Urinary bladder (tissue), 4 donors: Measurements from ENCODE around the gene KRTAP12-2. TPM values are rescaled to one million over a fixed set of nuclear protein-coding genes. Genes with fewer than 3 reads are reported as not detected.

Source experiments
- DNase-seq: peaks from one replicate; pipeline ENCODE4 v3.0.0-alpha.2; 2015; ENCODE audit errors: extremely low spot score
- H3K27ac ChIP-seq: one replicate; pipeline ENCODE4 v1.5.1; 2013; ENCODE audit warnings: low read depth, mild to moderate bottlenecking, moderate library complexity
- H3K36me3 ChIP-seq: one replicate; pipeline ENCODE4 v1.6.1; 2013; ENCODE audit warnings: mild to moderate bottlenecking, moderate library complexity; ENCODE audit not compliant: insufficient read depth
- H3K4me1 ChIP-seq: one replicate; pipeline ENCODE4 v1.6.1; 2013; ENCODE audit warnings: mild to moderate bottlenecking, moderate library complexity; ENCODE audit not compliant: insufficient read depth
- H3K4me3 ChIP-seq: one replicate; pipeline ENCODE4 v1.5.1; 2013; ENCODE audit warnings: low read depth, low read length
- WGBS: extraction: QIAGEN DNeasy Blood & Tissue Kit; methylation state at CpG from one replicate; pipeline ENCODE4 v1.1.7; 2013; 5-methylcytosine and 5-hydroxymethylcytosine counted together
- polyA plus RNA-seq: library from polyadenylated mRNA; stranded (reverse); fragments of 200-250 nt; gene quantifications from one replicate; pipeline ENCODE4 v1.2.3, GENCODE V29; 2013
- total RNA-seq: library from RNA; depleted of rRNA; stranded (reverse); fragments of >200 nt; gene quantifications from one replicate; pipeline ENCODE4 v1.2.3, GENCODE V29; 2014
- donor health status: healthy with polysubstance abuse.
- donor health status: healthy.

The KRTAP12-2 gene
- total RNA-seq (not detected), polyA plus RNA-seq (not detected)

GRCh38 chr21:44666401-44667320, at the start of gene KRTAP12-2:
TSS of gene KRTAP12-2 (minus strand) at chr21:44666927. CDS start at chr21:44666886, 41 bp downstream.
- 73% methylated on average over 19 of the region's 19 CpGs for WGBS
- no peaks in the 10 kb centered on the region for H3K4me1 ChIP-seq
- no peak within 1 kb of the TSS for H3K27ac ChIP-seq
- DNase-seq: no peak
- no peak within 1 kb of the TSS for H3K4me3 ChIP-seq
- H3K36me3 ChIP-seq: no peaks in the 10 kb centered on the region

GRCh38 chr21:44714905-44715304, 48.2 kb upstream of the KRTAP12-2 start:
- Histone ChIP-seq H3K36me3 (no peaks in the 10 kb centered on the region), H3K4me1 (no peaks in the 10 kb centered on the region), H3K4me3 (no peak overlapping the region), H3K27ac (no peak overlapping the region)
- no peak for DNase-seq
- WGBS: 9% methylated on average over 8 of the region's 8 CpGs

GRCh38 chr21:44713846-44714245, 47.1 kb upstream of the KRTAP12-2 start:
- H3K4me1 ChIP-seq: no peaks in the 10 kb centered on the region
- WGBS: 90% methylated on average over 10 of the region's 10 CpGs
- H3K36me3 ChIP-seq: no peaks in the 10 kb centered on the region
- H3K4me3 ChIP-seq: no peak overlapping the region
- no peak overlapping the region for H3K27ac ChIP-seq
- no peak for DNase-seq

- 50% methylated on average over 9 of the region's 9 CpGs for WGBS
- H3K36me3 ChIP-seq: no peaks in the 10 kb centered on the region
- H3K4me1 ChIP-seq: no peaks in the 10 kb centered on the region
- H3K27ac ChIP-seq: no peak overlapping the region
- H3K4me3 ChIP-seq: no peak overlapping the region
- no peak for DNase-seq
These were observed 46.4 kb upstream of the KRTAP12-2 start for GRCh38 chr21:44713130-44713529.

GRCh38 chr21:44712203-44713028, 45.7 kb upstream of the KRTAP12-2 start:
- H3K36me3 ChIP-seq: no peaks in the 10 kb centered on the region
- DNase-seq: no peak
- WGBS: 16% methylated on average over 22 of the region's 22 CpGs
- no peaks in the 10 kb centered on the region for H3K4me1 ChIP-seq
- H3K4me3 ChIP-seq: no peak overlapping the region
- H3K27ac ChIP-seq: no peak overlapping the region

- no peak within 1 kb of the TSS for H3K27ac ChIP-seq
- no peaks in the 10 kb centered on the region for H3K4me1 ChIP-seq
- no peak within 1 kb of the TSS for H3K4me3 ChIP-seq
- under 1% methylated on average over 41 of the region's 41 CpGs for WGBS
- H3K36me3 ChIP-seq: no peaks in the 10 kb centered on the region
- no peak for DNase-seq
These were observed 44.8 kb upstream of the KRTAP12-2 start, which contains the start of gene TSPEAR for GRCh38 chr21:44711327-44712202. TSS of gene TSPEAR (minus strand) at chr21:44711572. CDS start at chr21:44711514, 58 bp downstream.

- no peak overlapping the region for H3K27ac ChIP-seq
- 3% methylated on average over 20 of the region's 20 CpGs for WGBS
- no peaks in the 10 kb centered on the region for H3K36me3 ChIP-seq
- H3K4me1 ChIP-seq: no peaks in the 10 kb centered on the region
- H3K4me3 ChIP-seq: no peak overlapping the region
- DNase-seq: no peak
These were observed 44.1 kb upstream of the KRTAP12-2 start for GRCh38 chr21:44710756-44711326.

GRCh38 chr21:44710294-44710665, 43.6 kb upstream of the KRTAP12-2 start:
- 3% methylated on average over 17 of the region's 17 CpGs for WGBS
- no peak overlapping the region for H3K4me3 ChIP-seq
- H3K36me3 ChIP-seq: no peaks in the 10 kb centered on the region
- no peaks in the 10 kb centered on the region for H3K4me1 ChIP-seq
- DNase-seq: no peak
- no peak overlapping the region for H3K27ac ChIP-seq

GRCh38 chr21:44709426-44710293, 42.9 kb upstream of the KRTAP12-2 start:
- DNase-seq: no peak
- no peaks in the 10 kb centered on the region for H3K4me1 ChIP-seq
- no peak overlapping the region for H3K27ac ChIP-seq
- no peaks in the 10 kb centered on the region for H3K36me3 ChIP-seq
- whole genome bisulfite sequencing: under 1% methylated on average over 45 of the region's 45 CpGs
- no peak overlapping the region for H3K4me3 ChIP-seq

GRCh38 chr21:44708866-44709425, 42.2 kb upstream of the KRTAP12-2 start:
- no peak overlapping the region for H3K4me3 ChIP-seq
- no peaks in the 10 kb centered on the region for H3K36me3 ChIP-seq
- 3% methylated on average over 25 of the region's 25 CpGs for WGBS
- DNase-seq: no peak
- H3K4me1 ChIP-seq: no peaks in the 10 kb centered on the region
- no peak overlapping the region for H3K27ac ChIP-seq

- Histone ChIP-seq H3K4me3 (no peak overlapping the region), H3K36me3 (no peaks in the 10 kb centered on the region), H3K27ac (no peak overlapping the region), H3K4me1 (no peaks in the 10 kb centered on the region)
- DNase-seq: no peak
- 3% methylated on average over 13 of the region's 13 CpGs for WGBS
These were observed 41.6 kb upstream of the KRTAP12-2 start for GRCh38 chr21:44708213-44708865.
